NCI-H510A treated with DMSO at 0.1 percent for 48 hours (cell line): ENCODE measurements around the gene RAB3IL1.

Experiments
- DNase-seq: peaks from one replicate; lab custom pipeline; 2025; lab: John Stamatoyannopoulos, UW

The RAB3IL1 gene

DNA sequence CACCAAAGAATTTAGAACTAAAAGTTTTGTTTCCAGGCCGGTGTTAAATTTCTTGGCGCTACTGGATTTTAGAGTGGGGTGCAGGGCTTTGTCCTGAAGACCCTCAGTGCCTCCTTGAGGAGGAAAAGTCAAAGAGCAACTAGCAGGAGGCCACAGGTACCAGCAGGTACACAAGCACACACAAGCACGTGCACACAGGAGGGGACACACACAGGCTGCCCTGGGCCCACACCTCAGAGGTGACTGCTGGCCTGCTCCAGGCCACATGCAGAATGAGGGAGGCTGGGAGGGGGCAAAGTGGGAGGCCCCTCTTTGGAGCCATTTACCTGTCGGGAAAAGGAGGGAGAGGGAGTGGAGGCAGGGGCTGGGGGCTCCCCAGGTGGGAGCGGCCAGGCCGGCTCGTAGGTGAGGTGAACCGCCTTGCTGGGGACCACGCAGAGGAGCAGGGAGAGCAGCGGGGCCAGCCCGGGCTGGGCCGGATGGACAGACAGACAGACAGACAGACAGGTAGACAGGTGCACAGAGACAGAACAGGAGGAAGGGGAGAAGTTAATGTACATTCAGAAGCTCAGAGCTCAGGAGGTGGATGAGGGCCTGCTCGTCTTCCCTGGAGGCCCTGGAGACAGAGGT is 12.2 kb downstream of the RAB3IL1 start:
- DNase-seq: no peak

DNA sequence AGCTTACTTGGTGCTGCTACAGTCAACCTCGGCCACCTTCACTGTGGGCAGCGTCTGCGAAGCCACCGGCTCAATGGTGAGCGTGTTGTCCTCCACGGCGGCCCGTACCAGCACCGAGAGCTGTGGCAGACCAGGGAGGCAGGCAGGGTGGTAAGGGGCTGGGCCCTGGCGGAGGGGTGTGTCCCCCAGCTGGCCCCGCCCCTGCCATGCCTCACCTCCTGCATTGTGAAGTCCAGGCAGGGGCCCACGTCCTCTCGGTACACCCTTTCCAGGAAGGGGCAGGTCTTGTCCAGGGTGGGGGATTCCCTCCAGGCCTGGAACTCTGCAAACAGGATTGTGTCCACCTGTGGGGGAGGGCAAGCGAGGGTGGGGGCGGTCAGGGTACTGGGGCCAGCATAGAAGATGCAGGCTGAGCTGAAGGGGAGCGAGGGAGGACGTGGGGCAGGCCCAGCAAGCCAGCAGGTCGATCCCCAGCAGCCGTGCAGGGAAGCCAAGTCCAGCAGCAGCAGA is 12.8 kb downstream of the RAB3IL1 start:
- no peak for DNase-seq

DNA sequence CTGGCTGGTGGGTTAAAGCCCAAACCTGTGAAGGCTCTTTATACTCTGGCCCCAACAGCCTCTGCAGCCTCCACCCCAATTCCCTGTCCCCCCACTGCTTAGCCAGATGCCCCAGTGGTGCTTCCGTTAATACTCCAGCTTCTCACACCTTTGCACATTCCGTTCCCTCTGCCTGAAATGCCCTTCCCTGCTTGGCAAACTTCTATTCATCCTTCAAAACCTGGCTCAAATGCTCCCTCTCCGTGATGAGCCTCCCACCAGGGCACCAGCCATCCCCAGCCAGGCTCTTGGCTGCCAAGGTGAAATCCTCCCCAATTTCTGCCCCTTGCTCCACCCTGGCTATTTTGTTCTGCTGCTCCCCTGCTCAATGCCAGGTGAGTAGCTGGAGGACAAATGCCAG is 13.5 kb downstream of the RAB3IL1 start:
- DNase-seq: no peak

DNA sequence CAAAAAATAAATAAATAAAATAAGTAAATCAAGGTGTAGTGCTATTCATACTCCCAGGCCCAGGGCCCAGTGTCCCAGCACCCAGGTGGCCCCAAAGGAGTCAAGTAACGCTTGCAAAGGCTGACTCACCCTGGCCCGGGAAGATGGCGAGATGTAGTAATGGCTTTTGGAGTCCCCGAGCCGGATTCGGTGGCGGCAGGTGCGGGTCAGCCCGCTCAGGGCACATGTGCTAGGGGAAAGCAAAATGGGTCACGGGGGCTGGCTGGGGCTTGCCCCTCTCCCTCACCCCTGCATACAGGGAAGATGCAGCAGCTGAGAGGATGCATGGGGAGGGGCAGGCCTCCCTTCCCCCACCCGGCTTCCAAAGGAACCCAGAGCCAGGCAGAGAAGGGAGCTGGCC is 15.1 kb downstream of the RAB3IL1 start:
- no peak for DNase-seq

DNA sequence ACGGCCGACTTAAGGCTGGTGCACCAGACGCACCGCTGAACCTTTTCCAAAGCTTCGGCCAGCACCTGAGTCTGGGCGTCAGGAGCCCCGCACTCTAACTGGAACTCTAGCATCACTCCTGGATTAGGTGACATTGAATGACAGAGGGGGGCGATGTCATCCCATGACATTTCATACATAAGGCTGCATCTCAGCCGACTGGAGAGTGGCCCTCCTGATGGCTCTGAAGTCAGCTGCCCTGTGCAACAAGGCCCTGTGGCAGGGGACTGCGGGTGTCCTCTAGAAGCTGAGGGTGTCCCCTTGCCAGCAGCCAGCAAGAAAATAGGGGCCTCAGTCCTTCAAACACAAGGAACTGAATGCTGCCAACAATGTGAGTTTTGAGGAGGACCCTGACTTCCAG is 16.0 kb downstream of the RAB3IL1 start:
- no peak for DNase-seq

DNA sequence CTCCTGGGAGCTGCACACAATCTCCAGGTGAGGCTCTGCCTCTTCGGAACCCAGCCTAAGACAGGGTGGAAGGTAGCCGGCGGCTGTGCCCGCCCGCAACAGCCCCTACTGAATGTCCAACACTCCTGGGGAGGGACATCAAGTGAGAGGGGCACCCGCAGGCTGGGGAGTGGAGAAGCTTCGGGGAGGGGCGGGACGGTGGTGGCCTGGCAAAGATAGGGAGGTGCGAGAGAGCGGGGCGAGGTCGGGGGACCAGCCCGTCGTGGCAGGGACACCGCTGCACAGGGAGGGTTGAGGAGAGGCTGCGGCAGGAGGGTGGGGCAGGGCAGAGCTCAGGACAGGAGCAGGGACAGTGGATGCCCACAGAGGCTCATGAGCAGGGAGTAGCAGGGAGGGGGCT is 17.1 kb downstream of the RAB3IL1 start:
- DNase-seq: no peak

DNA sequence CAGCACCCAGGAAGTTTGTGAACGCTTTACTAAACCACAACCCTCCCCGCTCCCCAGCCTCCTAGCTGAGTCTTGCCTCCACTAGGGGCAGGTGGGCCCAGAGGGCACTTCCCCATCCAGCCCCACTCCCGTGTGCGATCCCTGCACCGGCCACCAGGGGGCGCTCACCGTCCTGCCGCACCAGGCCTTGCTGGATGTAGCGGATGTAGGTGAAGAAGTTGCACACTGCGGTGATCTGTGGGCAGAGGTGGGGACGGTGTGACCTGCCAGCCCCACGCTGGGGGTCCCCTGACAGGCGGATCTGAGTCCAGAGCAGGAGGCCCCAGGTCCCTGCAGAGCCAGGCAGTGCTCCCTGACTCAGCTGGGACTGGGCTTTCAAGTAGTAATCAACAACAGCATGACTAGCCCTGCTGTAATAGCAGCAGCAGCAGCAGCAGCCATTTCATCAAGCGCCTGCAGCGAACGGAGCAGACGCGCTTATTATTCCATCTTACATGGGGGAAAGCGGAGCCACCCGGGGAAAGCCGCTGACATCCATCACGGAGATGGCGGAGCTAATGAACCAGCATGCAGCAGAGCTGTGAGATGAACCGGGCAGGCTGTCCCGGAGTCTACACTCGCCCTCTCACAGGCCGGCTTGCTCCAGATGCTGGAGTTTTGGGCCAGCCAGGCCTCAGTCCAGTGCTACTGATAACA is 18.1 kb downstream of the RAB3IL1 start:
- DNase-seq: peak; percentile 51

DNA sequence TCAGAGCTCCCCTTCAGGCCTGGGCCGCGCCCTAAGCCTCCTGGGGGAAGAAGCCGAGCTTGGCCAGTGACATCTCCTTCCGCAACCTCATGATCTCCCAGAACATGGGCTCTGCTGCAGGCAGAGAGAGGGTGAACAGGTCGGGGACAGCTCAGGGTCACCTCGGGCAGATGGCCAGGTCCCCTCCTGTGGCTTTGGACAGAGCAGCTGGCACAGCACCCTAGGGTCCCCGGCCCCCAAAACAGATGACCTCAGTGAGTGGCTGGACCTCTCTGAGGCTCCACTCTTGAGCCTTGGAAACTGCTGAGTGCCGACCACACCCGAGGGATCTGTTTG is 19.2 kb downstream of the RAB3IL1 start:
- DNase-seq: no peak

DNA sequence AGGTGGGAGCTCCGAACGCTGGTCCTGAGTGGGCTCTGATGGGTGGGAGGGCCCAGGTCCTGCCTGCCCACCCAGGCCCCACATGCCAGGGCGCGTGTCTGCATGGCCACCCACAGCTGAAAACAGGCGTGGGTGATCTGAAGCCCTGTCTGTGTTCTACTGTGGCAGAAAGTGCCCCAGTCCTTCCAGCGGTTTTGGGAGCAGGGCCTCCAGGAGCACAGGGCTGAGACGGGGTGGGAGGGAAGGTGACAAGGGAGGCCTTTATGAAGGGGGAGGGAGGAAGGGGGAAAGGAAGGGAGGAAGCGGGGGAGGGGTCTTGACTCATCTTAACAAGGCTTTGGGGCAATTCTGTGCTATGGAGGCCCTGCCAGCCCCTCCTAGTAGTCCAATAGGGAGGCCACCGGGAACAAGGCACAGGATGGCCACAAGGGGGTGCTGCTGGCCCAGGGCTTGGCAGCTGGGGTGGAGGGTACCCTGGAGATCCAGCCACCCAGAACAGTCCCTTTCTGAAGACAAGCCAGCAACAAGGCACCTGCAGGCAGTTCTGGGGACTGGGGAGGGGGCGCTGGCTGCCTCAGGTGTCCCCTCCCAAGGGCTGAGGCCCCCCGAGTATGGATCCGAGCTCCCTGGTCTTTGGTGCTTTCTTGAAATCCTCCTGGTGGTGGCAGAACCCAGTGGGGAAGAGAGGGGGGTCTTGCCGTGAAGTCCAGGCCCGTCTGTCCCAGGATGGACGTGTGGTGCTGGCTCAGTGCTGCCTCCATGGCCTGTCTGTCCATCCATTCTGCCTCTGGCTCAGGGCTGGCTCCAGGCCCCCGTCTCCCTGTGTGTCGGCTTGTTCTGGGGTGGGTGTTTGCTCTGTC is 19.7 kb downstream of the RAB3IL1 start:
- DNase-seq: peak; percentile 76

DNA sequence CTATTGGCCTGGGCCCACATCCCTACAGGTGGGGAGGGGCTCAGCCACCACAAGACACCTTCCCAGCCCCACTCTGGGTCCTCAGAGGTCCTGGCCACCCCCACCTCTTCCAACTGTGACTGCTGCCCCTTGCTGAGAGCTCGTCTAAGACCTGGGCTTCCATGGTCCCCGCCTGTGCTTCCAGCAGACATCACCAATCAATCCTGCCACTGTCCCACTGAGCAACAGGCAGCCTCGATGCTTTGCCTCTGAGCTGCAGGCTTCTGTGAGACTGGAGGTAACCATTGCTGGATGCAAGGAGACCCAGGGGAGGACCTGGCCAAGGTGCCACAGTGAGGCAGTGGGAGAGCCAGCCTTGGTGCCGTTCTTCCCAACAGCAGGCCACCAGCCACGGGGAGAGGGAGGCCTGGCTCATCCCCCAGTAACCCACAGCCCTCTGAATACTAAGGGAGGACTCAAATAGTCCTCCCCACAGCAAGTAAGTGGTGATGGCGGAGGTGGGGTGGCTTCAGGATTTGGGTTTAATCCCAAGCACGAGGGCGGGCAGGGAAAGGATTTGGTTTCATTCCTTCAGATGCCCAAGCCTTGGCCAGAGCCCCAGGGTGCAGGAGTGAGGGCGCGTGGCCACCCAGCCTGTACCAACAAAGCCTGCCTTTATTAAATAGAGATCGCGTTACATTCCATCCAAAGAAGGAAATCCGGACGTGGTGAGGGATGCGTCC is 20.5 kb downstream of the RAB3IL1 start:
- DNase-seq: no peak

DNA sequence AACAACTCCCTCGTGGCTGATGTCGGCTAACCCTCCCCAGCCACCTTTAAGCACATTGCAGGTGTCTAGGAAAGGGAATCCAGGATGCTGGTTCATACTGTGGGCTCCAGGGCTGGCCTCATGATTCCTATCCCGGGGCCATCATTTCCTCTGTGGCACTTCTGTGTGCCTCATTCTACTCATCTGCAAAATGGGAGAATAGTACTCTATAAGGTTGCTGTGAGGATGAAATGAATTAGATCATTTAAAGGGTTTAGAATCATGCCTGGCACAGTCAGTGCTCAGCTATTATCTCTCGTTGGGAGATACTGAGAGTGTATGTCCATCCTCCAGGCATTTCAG is 21.7 kb downstream of the RAB3IL1 start:
- no peak for DNase-seq

DNA sequence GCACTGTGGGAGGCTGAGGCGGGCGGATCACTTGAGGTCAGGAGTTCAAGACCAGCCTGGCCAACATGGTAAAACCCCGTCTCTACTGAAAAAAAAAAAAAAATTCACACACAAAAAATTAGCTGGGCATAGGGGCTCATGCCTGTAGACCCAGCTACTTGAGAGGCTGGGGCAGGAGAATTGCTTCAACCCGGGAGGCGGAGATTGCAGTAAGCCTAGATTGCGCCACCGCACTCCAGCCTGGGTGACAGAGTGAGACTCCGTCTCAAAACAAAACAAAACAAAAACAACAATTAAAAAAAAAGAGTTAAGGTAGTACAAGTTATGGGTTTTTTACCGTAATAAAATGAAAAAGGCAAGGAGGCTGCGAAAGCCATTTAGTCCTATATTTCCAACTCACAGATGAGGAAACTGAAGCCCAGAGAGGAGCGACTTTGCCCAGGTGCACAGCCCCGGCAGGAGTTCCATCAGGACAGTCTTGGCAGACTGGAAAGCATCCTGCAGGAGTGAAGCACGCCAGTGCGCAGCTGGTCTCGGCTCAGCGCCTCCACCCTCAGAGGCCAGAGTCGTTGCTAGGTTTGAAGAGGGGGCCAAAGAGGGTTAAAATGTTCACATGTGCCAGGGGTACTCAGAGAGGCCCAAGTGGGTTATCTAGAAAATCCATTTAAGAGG is 22.2 kb downstream of the RAB3IL1 start:
- DNase-seq: peak; percentile 40

DNA sequence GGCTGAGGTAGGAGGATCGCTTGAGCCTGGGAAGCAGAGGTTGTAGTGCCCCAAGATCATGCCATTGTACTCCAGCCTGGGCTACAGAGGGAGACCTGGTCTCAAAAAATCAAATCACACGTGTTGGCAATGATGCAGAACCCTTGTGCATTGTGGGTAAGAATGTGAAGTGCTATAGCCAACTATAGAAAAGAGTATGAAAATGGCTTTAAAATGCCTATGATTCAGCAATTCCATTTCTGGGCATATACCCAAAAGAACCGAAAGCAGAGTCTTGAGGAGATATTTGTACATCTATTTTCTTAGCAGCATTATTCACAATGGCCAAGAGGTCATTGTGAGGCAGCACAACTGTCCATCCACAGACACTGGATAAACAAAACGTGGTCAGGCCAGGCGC is 23.4 kb downstream of the RAB3IL1 start:
- DNase-seq: no peak

DNA sequence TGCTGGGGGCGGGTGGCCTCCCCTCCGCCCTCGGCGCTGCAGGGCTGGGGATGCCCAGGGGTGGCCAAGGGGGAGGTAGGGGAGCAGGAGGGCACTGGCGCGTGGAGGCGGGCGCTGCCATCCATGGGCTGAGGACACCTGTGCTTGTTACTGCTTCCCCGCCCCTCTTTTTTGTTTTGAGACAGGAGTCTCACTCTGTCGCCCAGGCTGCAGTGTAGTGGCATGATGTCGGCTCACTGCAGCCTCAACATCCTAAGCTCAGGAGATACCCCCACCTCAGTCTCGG is 25.3 kb downstream of the RAB3IL1 start:
- DNase-seq: peak; percentile 44

DNA sequence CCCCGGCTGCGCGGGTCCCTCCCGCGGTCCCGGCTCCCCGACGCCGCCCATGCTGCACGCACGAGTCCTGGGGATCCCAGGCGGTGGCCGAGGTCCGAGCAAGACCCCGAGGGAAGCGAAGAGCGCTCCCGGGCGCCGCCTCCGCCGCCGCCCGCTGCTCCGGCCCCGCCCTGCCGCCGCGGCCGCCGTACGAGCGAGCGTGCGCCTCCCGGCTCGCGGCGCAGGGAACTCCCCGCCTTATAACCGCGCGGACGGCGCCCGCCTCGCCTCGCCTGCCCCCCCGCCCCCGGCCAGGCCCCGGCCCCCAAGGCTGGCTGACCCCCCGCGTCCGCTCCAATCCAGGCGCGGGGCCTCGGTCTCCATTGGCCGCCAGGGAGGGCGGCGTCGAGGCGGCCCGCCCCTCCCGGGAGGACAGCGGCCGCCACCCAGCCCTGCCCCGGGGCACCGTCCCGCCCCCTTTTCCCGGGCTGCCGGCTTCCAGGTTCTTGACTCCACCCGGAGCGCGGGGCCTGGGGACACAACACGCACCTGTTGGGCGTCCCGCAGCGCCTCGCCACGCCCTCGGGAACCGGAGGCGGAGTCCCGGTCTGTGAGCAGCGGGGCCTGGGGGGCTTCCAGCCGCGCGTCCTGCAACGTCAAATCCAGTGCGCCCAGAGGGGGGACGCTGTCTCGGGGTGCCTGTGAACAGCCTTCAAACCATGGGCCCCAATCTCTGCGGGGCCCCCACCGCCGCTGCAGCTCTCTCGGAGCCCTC is 25.9 kb downstream of the RAB3IL1 start, which contains the start of gene FADS3:
Gene FADS3 (minus strand): TSS at position 215 of the 754 bp plus-strand sequence. CDS start 164 bp downstream, at position 51.
- peak; percentile 92 for DNase-seq

DNA sequence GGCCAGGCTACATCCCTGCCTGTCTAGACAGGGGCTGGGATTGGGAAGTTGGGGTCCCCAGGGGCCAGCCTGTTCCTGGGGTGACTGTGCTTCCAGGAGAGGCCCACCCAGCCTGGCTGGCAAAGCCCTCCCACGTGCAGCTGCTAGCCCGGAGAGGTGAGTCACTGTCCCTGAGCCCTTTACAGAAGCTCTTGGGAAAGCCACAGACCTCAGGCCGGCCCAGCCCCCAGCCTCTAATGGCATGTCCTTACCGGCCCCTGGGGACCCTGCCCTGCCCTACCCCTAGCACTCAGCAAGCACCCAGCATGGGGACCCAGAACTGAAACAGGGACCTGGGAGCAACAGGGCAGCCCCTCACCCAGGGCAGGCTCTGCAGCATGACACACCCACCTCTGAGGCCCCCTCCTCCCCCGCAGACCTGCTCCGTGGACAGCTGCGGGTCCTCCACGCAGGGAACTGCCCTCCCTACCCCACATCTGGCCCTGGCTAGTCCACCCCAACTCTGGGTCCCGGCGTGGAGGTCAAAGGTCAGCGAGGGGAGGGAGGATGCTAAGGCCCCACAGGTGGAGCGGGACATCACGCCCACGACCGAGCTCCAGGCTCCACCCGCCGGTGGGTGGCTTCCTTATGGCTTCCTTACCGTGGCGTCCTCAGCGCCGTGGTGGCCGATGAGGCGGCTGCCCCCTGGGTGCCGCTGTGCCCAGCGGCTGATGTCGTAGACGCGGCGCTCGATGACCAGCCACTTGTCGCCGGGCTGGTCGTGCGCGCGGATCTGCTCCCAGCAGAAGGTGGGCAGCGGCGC is 26.6 kb downstream of the RAB3IL1 start:
- peak; percentile 67 for DNase-seq

DNA sequence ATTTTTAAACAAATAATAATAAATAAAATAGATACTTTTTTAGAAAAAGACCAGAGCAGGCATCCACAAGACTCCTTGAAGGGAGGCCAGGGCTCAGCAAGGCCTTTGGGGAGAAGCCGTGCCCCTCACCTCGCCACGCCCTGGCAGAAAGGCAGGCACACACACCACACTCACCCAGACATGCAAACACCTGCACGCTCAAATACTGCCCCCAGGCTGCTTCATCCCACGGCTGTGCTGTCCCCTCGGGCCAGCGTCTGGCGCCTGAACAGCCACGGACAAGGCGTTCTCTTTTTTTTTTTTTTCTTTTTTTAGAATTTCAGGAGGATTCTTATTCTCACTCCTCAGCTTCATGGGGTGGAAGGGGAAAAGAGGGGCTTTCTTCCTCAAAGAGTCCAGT is 27.5 kb downstream of the RAB3IL1 start:
- no peak for DNase-seq

DNA sequence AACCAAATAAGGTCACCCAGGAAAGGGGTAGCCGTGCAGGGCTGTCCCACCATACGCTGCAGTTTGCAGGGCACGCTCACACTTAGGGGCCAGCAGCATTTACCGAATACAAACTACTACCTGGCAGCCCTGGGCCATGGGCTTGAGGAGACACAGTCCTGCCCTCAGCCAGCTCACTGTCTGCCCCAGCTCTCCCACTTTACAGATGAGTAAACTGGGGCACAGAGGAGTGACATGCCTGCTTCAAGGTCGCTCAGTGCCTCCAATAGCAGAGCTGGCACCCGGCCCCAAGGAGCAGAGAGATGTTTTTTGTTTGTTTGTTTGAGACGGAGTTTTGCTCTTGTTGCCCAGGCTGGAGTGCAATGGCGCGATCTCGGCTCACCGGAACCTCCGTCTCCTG is 28.8 kb downstream of the RAB3IL1 start:
- no peak for DNase-seq

DNA sequence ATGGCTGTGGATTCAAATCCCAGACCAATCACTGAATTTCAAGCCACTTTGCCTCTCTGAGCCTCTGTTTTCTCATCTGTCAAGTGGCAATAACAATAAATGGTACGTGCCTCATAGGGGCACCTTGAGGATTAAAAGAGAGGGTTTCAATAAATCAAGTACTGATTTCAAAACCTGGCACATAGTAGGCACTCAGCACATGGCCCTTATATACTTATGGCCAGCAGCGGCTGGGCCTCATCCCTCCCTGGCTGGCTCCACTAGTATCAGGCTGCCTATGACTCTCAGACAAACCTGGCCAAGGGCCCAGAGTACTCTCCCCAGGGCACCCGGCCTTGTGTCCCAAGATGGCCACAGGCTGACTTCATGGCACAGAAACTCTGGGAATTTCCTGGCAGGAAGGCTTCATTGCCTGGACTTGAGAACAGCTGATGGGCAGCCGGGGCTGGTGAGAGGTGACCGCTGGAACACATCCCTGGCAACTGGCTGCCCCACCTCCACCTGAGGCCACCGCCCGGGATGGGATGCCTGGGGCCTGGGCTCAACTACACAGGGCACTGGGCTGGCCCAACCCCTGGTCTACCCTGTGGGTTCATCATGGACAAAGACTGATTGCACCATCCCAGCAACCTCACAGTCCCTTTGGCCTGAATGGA is 29.4 kb downstream of the RAB3IL1 start:
- no peak for DNase-seq

DNA sequence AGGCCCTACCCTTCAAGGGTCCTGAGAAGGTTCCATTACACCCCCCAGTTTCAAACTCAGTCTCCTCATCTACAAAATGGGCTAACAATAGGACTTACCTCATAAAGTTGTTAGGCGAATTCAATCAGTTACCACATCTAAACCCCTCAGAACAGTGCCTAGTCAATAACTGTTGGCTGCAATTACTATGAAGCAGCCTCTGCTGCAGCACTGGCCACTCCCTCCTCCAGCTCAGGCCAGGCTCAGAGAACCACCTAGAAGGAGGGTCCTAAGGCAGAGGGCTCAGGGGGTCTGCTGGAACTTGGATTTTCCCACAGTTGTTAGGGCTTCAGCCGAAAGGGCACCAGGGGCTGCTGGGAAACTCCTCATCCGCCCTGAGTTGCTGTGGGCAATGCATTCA is 30.7 kb downstream of the RAB3IL1 start:
- no peak for DNase-seq
